ENCODE data around the gene SLC31A2.
"Not testable (repeated sequence)": the region's sequence is repeated elsewhere in the genome, so short reads cannot be mapped to it uniquely, and the experiment has no call there.

The SLC31A2 gene

GRCh38 chr9:113150670-113151611 is at the start of gene SLC31A2:
Gene SLC31A2 (plus strand): TSS chr9:113151007. CDS start chr9:113151075, 68 bp downstream.
- in situ Hi-C loops (cut with HindIII; ENCODE audit: low sequenced_read_pairs) = no loop called here

- in situ Hi-C loops (cut with HindIII; ENCODE audit: low sequenced_read_pairs) = not testable (repeated sequence)
Measured at GRCh38 chr9:113105345-113105744, 45.5 kb upstream of the SLC31A2 start.

GRCh38 chr9:113111065-113111951 is 39.5 kb upstream of the SLC31A2 start:
- in situ Hi-C loops (cut with HindIII; ENCODE audit: low sequenced_read_pairs) = not testable (repeated sequence)

GRCh38 chr9:113112706-113113510 is 37.9 kb upstream of the SLC31A2 start:
- in situ Hi-C loops (cut with HindIII; ENCODE audit: low sequenced_read_pairs) = not testable (repeated sequence)

- in situ Hi-C loops (cut with HindIII; ENCODE audit: low sequenced_read_pairs) = not testable (repeated sequence)
Measured at GRCh38 chr9:113118829-113119228, 32.0 kb upstream of the SLC31A2 start.

GRCh38 chr9:113125386-113126035 is 25.3 kb upstream of the SLC31A2 start:
- in situ Hi-C loops (cut with HindIII; ENCODE audit: low sequenced_read_pairs) = no loop called here

GRCh38 chr9:113129466-113129865 is 21.3 kb upstream of the SLC31A2 start:
- in situ Hi-C loops (cut with HindIII; ENCODE audit: low sequenced_read_pairs) = no loop called here

- in situ Hi-C loops (cut with HindIII; ENCODE audit: low sequenced_read_pairs) = no loop called here
Measured at GRCh38 chr9:113129884-113130283, 20.9 kb upstream of the SLC31A2 start.

GRCh38 chr9:113131689-113132151 is 19.1 kb upstream of the SLC31A2 start:
- in situ Hi-C loops (cut with HindIII; ENCODE audit: low sequenced_read_pairs) = no loop called here

GRCh38 chr9:113137196-113138168 is 13.3 kb upstream of the SLC31A2 start:
- in situ Hi-C loops (cut with HindIII; ENCODE audit: low sequenced_read_pairs) = no loop called here

GRCh38 chr9:113138760-113139159 is 12.0 kb upstream of the SLC31A2 start:
- in situ Hi-C loops (cut with HindIII; ENCODE audit: low sequenced_read_pairs) = no loop called here

- in situ Hi-C loops (cut with HindIII; ENCODE audit: low sequenced_read_pairs) = no loop called here
Measured at GRCh38 chr9:113139225-113139829, 11.5 kb upstream of the SLC31A2 start.

GRCh38 chr9:113139953-113140352 is 10.9 kb upstream of the SLC31A2 start:
- in situ Hi-C loops (cut with HindIII; ENCODE audit: low sequenced_read_pairs) = no loop called here

GRCh38 chr9:113140896-113141295 is 9.9 kb upstream of the SLC31A2 start:
- in situ Hi-C loops (cut with HindIII; ENCODE audit: low sequenced_read_pairs) = not testable (repeated sequence)

GRCh38 chr9:113143432-113144227 is 7.2 kb upstream of the SLC31A2 start:
- in situ Hi-C loops (cut with HindIII; ENCODE audit: low sequenced_read_pairs) = no loop called here

- in situ Hi-C loops (cut with HindIII; ENCODE audit: low sequenced_read_pairs) = no loop called here
Measured at GRCh38 chr9:113148372-113148705, 2.5 kb upstream of the SLC31A2 start.

GRCh38 chr9:113148781-113149510 is 1.9 kb upstream of the SLC31A2 start:
- in situ Hi-C loops (cut with HindIII; ENCODE audit: low sequenced_read_pairs) = no loop called here

Measured in DLD1 (cell line).